Ovary (tissue), 9 donors: Measurements from ENCODE around the gene DEF6. TPM values are rescaled to one million over a fixed set of nuclear protein-coding genes. Genes with fewer than 3 reads are reported as not detected.

Experiments
- DNase-seq, 5 donors: peaks; one replicate each; pipeline ENCODE4 v3.0.0-alpha.2; 2019 to 2020
- H3K27ac ChIP-seq, 2 donors: fragments of 200-600 bp; one replicate each; pipeline versions ENCODE4 v1.5.1 to v1.8.0; 2019 to 2022
- H3K27me3 ChIP-seq: fragments of 200-600 bp; one replicate; pipeline ENCODE4 v1.8.0; 2022
- H3K36me3 ChIP-seq: fragments of 200-600 bp; sonication (generic); one replicate; pipeline ENCODE4 v1.5.1; 2019
- H3K4me1 ChIP-seq: one replicate; pipeline ENCODE4 v1.8.1; 2013; ENCODE audit warnings: mild to moderate bottlenecking, moderate library complexity; ENCODE audit not compliant: insufficient read depth
- H3K4me3 ChIP-seq: fragments of 200-600 bp; sonication (generic); one replicate; pipeline ENCODE4 v1.5.1; 2017
- H3K9me3 ChIP-seq, 2 donors: fragments of 200-600 bp in 1 of 2; sonication (generic) in 1 of 2; one replicate each; pipeline versions ENCODE4 v1.5.1 to v1.8.1; 2013 to 2019; ENCODE audit warnings: mild to moderate bottlenecking in 1 of 2, moderate library complexity in 1 of 2
- CTCF ChIP-seq, 3 donors: fragments of 450-650 bp in 2 of 3; fragments of 200-600 bp in 1 of 3; IDR thresholded peaks; one replicate each; pipeline versions ENCODE4 v1.5.1 to v1.8.0; 2016 to 2022; ENCODE audit warnings: antibody characterized with exemption in 3 of 3, mild to moderate bottlenecking in 1 of 3
- EP300 ChIP-seq: sonication (generic); formaldehyde crosslinking; IDR thresholded peaks from one replicate; pipeline ENCODE4 v1.6.1; 2017; ENCODE audit warnings: antibody characterized with exemption
- POLR2A ChIP-seq: fragments of 450-650 bp; IDR thresholded peaks from one replicate; pipeline ENCODE4 v1.6.1; 2017; ENCODE audit warnings: antibody characterized with exemption, mild to moderate bottlenecking, moderate library complexity
- WGBS, 3 donors: extraction: QIAGEN DNeasy Blood & Tissue Kit in 1 of 3; methylation state at CpG; one replicate each; pipeline versions ENCODE4 v1.1.5 to v1.1.7; 2013 to 2017; 5-methylcytosine and 5-hydroxymethylcytosine counted together
- intact Hi-C, 4 donors: fragments of 100-400 bp; cut with DNase I; formaldehyde crosslinking; loops; one replicate each; pipeline versions ENCODE4 v1.11.0 to v1.15.1; 2022 to 2023
- polyA plus RNA-seq, 2 donors: library from polyadenylated mRNA; stranded (reverse); fragments of 200-250 nt in 1 of 2; fragments of 350-450 nt in 1 of 2; fragmentation: Illumina TruSeq in 1 of 2; extraction: RNeasy Lipid Tissue Mini Kit (QIAGEN cat#74804) in 1 of 2; gene quantifications; one replicate each; pipeline ENCODE4 v1.2.3, GENCODE V29; 2013 to 2014
- total RNA-seq, 7 donors: library from RNA; depleted of rRNA in 2 of 7; stranded (reverse); fragments of >200 nt in 2 of 7; fragmentation: NEBNext Ultra II Directional in 3 of 7; extraction: Animal tissue kit (Norgen Biotek cat#: 25700) in 3 of 7; gene quantifications; one replicate each; pipeline versions ENCODE4 v1.1.0 to v1.2.4, GENCODE V29; 2016 to 2023
- donor health status: DM: no; HTN: no; CAD: no; lungs with moderate emphysema.
- donor health status: DM: no; HTN: no; CAD: no.
- donor health status: Bipolar disorder and iron deficiency.
- donor health status: DM: yes; HTN: yes; CAD: no.
- donor health status: DM: no; HTN: no; CAD: no.
- donor health status: DM: yes; HTN: yes; CAD: no.

The DEF6 gene
- total and polyA plus RNA-seq, 9 donors = 1.5 to 6.6 (median 2.9) TPM

GRCh38 chr6:35264550-35265274 lies 32.9 kb upstream of the DEF6 start:
- no peak overlapping the region for H3K27ac ChIP-seq
- TF ChIP-seq POLR2A (no peak), CTCF (IDR thresholded peaks at IDR 0.05) (no peak), EP300 (no peak)
- no peaks in the 10 kb centered on the region for H3K27me3 ChIP-seq
- H3K9me3 ChIP-seq = no peaks in the 10 kb centered on the region
- H3K4me3 ChIP-seq = no peak overlapping the region
- intact Hi-C loops = no loop called here
- DNase-seq = no peak
- peaks cover 1% of the 10 kb centered on the region for H3K4me1 ChIP-seq
- no peaks in the 10 kb centered on the region for H3K36me3 ChIP-seq

- DNase-seq = no peak
- no peak overlapping the region for H3K27ac ChIP-seq
- no peaks in the 10 kb centered on the region for H3K9me3 ChIP-seq
- no peaks in the 10 kb centered on the region for H3K27me3 ChIP-seq
- 87 to 92% (median 92%) methylated on average over 2 of the region's 2 CpGs for WGBS, 3 donors
- intact Hi-C loops = no loop called here
- no peak for TF ChIP-seq POLR2A
- TF ChIP-seq CTCF (IDR thresholded peaks at IDR 0.05) = no peak
- no peak for TF ChIP-seq EP300
- no peak overlapping the region for H3K4me3 ChIP-seq
- peaks cover under 1% of the 10 kb centered on the region for H3K4me1 ChIP-seq
- no peaks in the 10 kb centered on the region for H3K36me3 ChIP-seq
Observed at GRCh38 chr6:35265523-35265922, 32.1 kb upstream of the DEF6 start.

GRCh38 chr6:35267446-35267845 lies 30.2 kb upstream of the DEF6 start:
- 86 to 94% (median 90%) methylated on average over 8 of the region's 8 CpGs for WGBS, 3 donors
- no peak for DNase-seq

DNA sequence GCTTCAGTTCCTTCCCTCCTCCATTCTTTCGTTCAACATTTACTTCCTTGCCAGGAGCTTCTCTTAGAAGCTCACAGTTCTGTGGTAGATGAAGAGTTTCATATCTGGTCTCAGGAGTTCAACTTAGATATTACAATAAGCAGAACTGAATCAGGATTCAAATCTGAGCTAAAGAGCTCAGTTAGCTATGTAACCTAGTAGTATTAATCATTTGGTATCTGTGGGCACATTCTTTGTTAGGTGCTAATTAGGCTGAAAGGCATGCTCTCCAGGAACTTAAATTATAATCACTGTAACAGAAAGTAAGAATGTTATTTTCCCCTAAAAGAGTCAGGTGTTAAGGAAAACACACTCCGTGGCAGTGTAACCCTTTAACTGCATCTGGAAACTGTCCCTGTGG lies 29.7 kb upstream of the DEF6 start:
- Histone ChIP-seq H3K27ac (no peak overlapping the region), H3K4me3 (no peak overlapping the region), H3K27me3 (no peaks in the 10 kb centered on the region), H3K36me3 (no peaks in the 10 kb centered on the region), H3K9me3 (no peaks in the 10 kb centered on the region), H3K4me1 (no peaks in the 10 kb centered on the region)
- intact Hi-C loops = no loop called here
- DNase-seq = no peak
- TF ChIP-seq EP300 (no peak), POLR2A (no peak), CTCF (IDR thresholded peaks at IDR 0.05) (no peak)
- 39 to 44% (median 41%) methylated on average over 2 of the region's 2 CpGs for WGBS, 3 donors

More at GRCh38 chr6:35267446-35267845, 30.2 kb upstream of the DEF6 start:
- Histone ChIP-seq H3K27ac (no peak overlapping the region), H3K4me3 (no peak overlapping the region), H3K9me3 (no peaks in the 10 kb centered on the region), H3K27me3 (no peaks in the 10 kb centered on the region), H3K4me1 (no peaks in the 10 kb centered on the region), H3K36me3 (no peaks in the 10 kb centered on the region)
- intact Hi-C loops = no loop called here
- TF ChIP-seq POLR2A = no peak
- no peak for TF ChIP-seq CTCF (IDR thresholded peaks at IDR 0.05)
- no peak for TF ChIP-seq EP300
